Large intestine (tissue), 3 donors: ENCODE data around the gene MTA1. TPM values are rescaled to one million over a fixed set of nuclear protein-coding genes. Genes with fewer than 3 reads are reported as not detected.

Experiments used
- DNase-seq, 2 donors: peaks; one replicate each; pipeline versions ENCODE4 v3.0.0 to v3.0.0-alpha.2; 2013
- H3K27ac ChIP-seq: one replicate; pipeline ENCODE4 v1.5.1; 2013; ENCODE audit warnings: low read length
- H3K27me3 ChIP-seq: 2 replicates; pipeline ENCODE4 v1.6.1; 2013; ENCODE audit warnings: low read length; ENCODE audit not compliant: control insufficient read depth, insufficient read depth
- H3K36me3 ChIP-seq: 2 replicates; pipeline ENCODE4 v1.6.1; 2013; ENCODE audit warnings: low read length; ENCODE audit not compliant: control insufficient read depth, insufficient read depth
- H3K4me1 ChIP-seq: one replicate; pipeline ENCODE4 v1.6.1; 2013; ENCODE audit warnings: low read length; ENCODE audit not compliant: control insufficient read depth, insufficient read depth
- H3K4me3 ChIP-seq: one replicate; pipeline ENCODE4 v1.5.1; 2013; ENCODE audit warnings: low read length
- H3K9me3 ChIP-seq: one replicate; pipeline ENCODE4 v1.6.1; 2013; ENCODE audit warnings: mild to moderate bottlenecking, low read depth, low read length, moderate library complexity; ENCODE audit not compliant: control insufficient read depth
- WGBS: methylation state at CpG from one replicate; pipeline ENCODE4 v1.1.5; 2013; ENCODE audit warnings: low lambda C conversion rate; ENCODE audit not compliant: insufficient coverage; 5-methylcytosine and 5-hydroxymethylcytosine counted together
- polyA plus RNA-seq: library from polyadenylated mRNA; unstranded; fragments of 120-200 nt; gene quantifications from one replicate; pipeline ENCODE4 v1.2.1, GENCODE V29; 2013

MTA1 gene
- polyA plus RNA-seq, 1 donor, result 109 TPM

GRCh38 chr14:105387530-105387922, 32.1 kb upstream of the MTA1 start:
- Histone ChIP-seq H3K27me3 (no peaks in the 10 kb centered on the region), H3K4me1 (no peaks in the 10 kb centered on the region), H3K9me3 (no peaks in the 10 kb centered on the region), H3K36me3 (peaks cover 39% of the 10 kb centered on the region), H3K27ac (no peak overlapping the region), H3K4me3 (no peak overlapping the region)
- no CpG with 5 or more reads among the region's 10 CpGs for WGBS
- DNase-seq, result no peak

DNA sequence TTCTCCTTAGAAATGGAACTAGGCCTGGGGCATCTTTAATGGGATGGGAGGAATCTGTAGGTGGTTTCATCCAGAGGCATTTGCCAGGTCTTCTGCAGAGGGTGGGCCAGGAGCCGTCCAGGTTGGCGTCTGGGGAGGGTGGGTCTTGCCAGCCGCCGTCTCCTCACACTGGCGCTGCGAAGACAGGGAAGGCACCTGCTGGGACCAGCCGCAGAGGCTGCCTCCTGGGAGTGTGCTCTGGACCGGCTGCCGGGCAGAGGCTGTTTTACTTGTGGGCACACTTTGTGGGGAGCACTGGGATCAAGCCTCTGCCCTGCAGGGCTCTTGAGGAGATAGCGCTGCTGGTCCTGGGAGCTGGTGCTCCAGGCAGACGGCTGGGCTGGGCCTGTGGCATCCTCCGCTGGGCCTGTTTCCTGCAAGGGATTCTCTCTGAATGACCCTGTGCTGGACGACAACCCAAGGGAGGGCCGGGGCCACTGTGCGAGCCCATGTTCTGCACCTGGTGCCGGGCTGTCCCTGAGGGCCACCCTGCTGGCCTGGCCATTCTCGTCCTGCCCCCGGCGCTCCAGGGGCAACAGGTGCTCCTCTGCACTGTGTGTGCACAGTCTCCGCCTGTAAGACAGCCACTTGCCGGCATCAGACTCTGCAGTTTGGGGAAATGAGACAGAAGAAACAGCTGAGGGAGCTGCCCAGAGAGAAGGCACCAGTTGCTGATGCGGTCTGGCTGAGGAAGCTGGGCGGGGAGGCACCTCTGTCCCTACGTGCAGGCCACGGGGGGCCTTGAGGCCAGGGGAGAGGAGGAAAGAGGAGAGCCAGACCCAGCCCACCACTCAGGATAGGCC, 31.3 kb upstream of the MTA1 start:
- WGBS, result no CpG with 5 or more reads among the region's 25 CpGs
- H3K27me3 ChIP-seq, result no peaks in the 10 kb centered on the region

GRCh38 chr14:105388976-105389375, 30.7 kb upstream of the MTA1 start:
- Histone ChIP-seq H3K4me1 (no peaks in the 10 kb centered on the region), H3K36me3 (peaks cover 30% of the 10 kb centered on the region), H3K4me3 (no peak overlapping the region), H3K9me3 (no peaks in the 10 kb centered on the region), H3K27ac (no peak overlapping the region), H3K27me3 (no peaks in the 10 kb centered on the region)
- WGBS, result no CpG with 5 or more reads among the region's 16 CpGs
- no peak for DNase-seq

More for the DNA sequence above, 31.3 kb upstream of the MTA1 start:
- no peaks in the 10 kb centered on the region for H3K4me1 ChIP-seq
- H3K27ac ChIP-seq, result no peak overlapping the region
- H3K36me3 ChIP-seq, result peaks cover 36% of the 10 kb centered on the region
- DNase-seq, result no peak
- H3K9me3 ChIP-seq, result no peaks in the 10 kb centered on the region
- H3K4me3 ChIP-seq, result no peak overlapping the region

DNA sequence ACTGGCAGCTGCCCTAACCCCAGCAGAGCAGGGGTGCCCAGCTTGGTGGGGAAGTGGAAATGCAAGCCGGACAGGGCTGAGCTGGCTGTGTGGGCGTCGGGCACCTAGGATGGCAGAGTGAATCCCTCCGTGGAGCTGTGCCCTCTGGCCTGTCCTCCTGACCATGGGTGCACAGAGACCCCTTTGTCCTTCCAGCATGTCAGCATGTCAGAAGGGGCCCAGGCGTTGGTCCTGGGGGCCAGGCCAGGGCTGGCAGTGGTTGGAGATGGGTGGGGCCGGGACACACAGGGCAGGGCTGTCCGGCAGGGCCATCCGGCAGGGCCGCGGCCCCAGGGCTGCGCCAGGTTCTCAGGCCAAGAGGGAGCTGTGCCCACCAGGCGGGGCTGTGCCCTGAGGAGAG, 30.1 kb upstream of the MTA1 start:
- Histone ChIP-seq H3K4me1 (no peaks in the 10 kb centered on the region), H3K27me3 (no peaks in the 10 kb centered on the region), H3K4me3 (no peak overlapping the region), H3K9me3 (no peaks in the 10 kb centered on the region), H3K27ac (no peak overlapping the region), H3K36me3 (peaks cover 25% of the 10 kb centered on the region)
- WGBS, result no CpG with 5 or more reads among the region's 12 CpGs
- no peak for DNase-seq

- H3K36me3 ChIP-seq, result peaks cover 25% of the 10 kb centered on the region
- no peak overlapping the region for H3K4me3 ChIP-seq
- no peaks in the 10 kb centered on the region for H3K9me3 ChIP-seq
- no CpG with 5 or more reads among the region's 27 CpGs for WGBS
- H3K27ac ChIP-seq, result no peak overlapping the region
- H3K4me1 ChIP-seq, result no peaks in the 10 kb centered on the region
- no peak for DNase-seq
- no peaks in the 10 kb centered on the region for H3K27me3 ChIP-seq
Measured at GRCh38 chr14:105389976-105390848, 29.4 kb upstream of the MTA1 start.

- Histone ChIP-seq H3K9me3 (no peaks in the 10 kb centered on the region), H3K4me1 (no peaks in the 10 kb centered on the region), H3K27me3 (no peaks in the 10 kb centered on the region), H3K27ac (no peak overlapping the region), H3K4me3 (no peak overlapping the region), H3K36me3 (peaks cover 22% of the 10 kb centered on the region)
- WGBS, result no CpG with 5 or more reads among the region's 24 CpGs
- no peak for DNase-seq
Measured at GRCh38 chr14:105390849-105391500, 28.7 kb upstream of the MTA1 start.

GRCh38 chr14:105391541-105391940, 28.1 kb upstream of the MTA1 start:
- H3K9me3 ChIP-seq, result no peaks in the 10 kb centered on the region
- H3K27ac ChIP-seq, result no peak overlapping the region
- peaks cover 20% of the 10 kb centered on the region for H3K36me3 ChIP-seq
- H3K4me1 ChIP-seq, result no peaks in the 10 kb centered on the region
- no CpG with 5 or more reads among the region's 23 CpGs for WGBS
- no peaks in the 10 kb centered on the region for H3K27me3 ChIP-seq
- DNase-seq, result no peak
- H3K4me3 ChIP-seq, result no peak overlapping the region

GRCh38 chr14:105392131-105393090, 27.2 kb upstream of the MTA1 start:
- H3K27ac ChIP-seq, result no peak overlapping the region
- H3K4me1 ChIP-seq, result no peaks in the 10 kb centered on the region
- no peak for DNase-seq
- H3K36me3 ChIP-seq, result peaks cover 11% of the 10 kb centered on the region
- H3K9me3 ChIP-seq, result peaks cover under 1% of the 10 kb centered on the region
- H3K27me3 ChIP-seq, result no peaks in the 10 kb centered on the region
- WGBS, result 100% methylated on average over 3 of the region's 40 CpGs
- no peak overlapping the region for H3K4me3 ChIP-seq

- Histone ChIP-seq H3K4me1 (peaks cover 3% of the 10 kb centered on the region), H3K27ac (no peak overlapping the region), H3K4me3 (no peak overlapping the region), H3K9me3 (peaks cover 5% of the 10 kb centered on the region), H3K27me3 (no peaks in the 10 kb centered on the region), H3K36me3 (peaks cover 8% of the 10 kb centered on the region)
- DNase-seq, result no peak
- no CpG with 5 or more reads among the region's 14 CpGs for WGBS
Measured at GRCh38 chr14:105393151-105393550, 26.5 kb upstream of the MTA1 start.
